Activated CD8-positive, alpha-beta memory T cell treated with anti-CD3 and anti-CD28 coated beads, Interleukin-2, amount 50 U/mL, for 48 hours (primary cell): Measurements from ENCODE around the gene MAGEA8.
"Not testable (repeated sequence)": the region's sequence is repeated elsewhere in the genome, so short reads cannot be mapped to it uniquely, and the experiment has no call there.

Source experiments
- DNase-seq: peaks from one replicate; pipeline ENCODE4 v3.0.0-alpha.2; 2020

The MAGEA8 gene

GRCh38 chrX:149881081-149881711 lies at the start of gene MAGEA8:
Gene MAGEA8 (plus strand): TSS chrX:149881183. CDS start chrX:149884273, 3,090 bp downstream.
- DNase-seq: peak; percentile 55

- no peak for DNase-seq
These were observed 49.5 kb upstream of the MAGEA8 start for GRCh38 chrX:149831473-149831872.

- not testable (repeated sequence) for DNase-seq
These were observed 44.3 kb upstream of the MAGEA8 start for GRCh38 chrX:149836728-149837127.

GRCh38 chrX:149837167-149837566 lies 43.8 kb upstream of the MAGEA8 start:
- no peak for DNase-seq

- no peak for DNase-seq
These were observed 43.3 kb upstream of the MAGEA8 start for GRCh38 chrX:149837639-149838038.

- no peak for DNase-seq
These were observed 39.1 kb upstream of the MAGEA8 start for GRCh38 chrX:149841929-149842328.

GRCh38 chrX:149845385-149845784 lies 35.6 kb upstream of the MAGEA8 start:
- no peak for DNase-seq

GRCh38 chrX:149846789-149847188 lies 34.2 kb upstream of the MAGEA8 start:
- no peak for DNase-seq

- DNase-seq: no peak
These were observed 32.1 kb upstream of the MAGEA8 start for GRCh38 chrX:149848855-149849254.

GRCh38 chrX:149849787-149850186 lies 31.2 kb upstream of the MAGEA8 start:
- no peak for DNase-seq

- DNase-seq: no peak
These were observed 29.1 kb upstream of the MAGEA8 start for GRCh38 chrX:149851864-149852263.

- no peak for DNase-seq
These were observed 27.1 kb upstream of the MAGEA8 start for GRCh38 chrX:149853925-149854324.

- DNase-seq: no peak
These were observed 22.4 kb upstream of the MAGEA8 start for GRCh38 chrX:149858592-149858991.

- DNase-seq: no peak
These were observed 20.5 kb upstream of the MAGEA8 start for GRCh38 chrX:149860445-149860844.

- no peak for DNase-seq
These were observed 15.6 kb upstream of the MAGEA8 start for GRCh38 chrX:149865390-149865789.

- DNase-seq: no peak
These were observed 13.5 kb upstream of the MAGEA8 start for GRCh38 chrX:149867488-149867887.

GRCh38 chrX:149870840-149871239 lies 10.1 kb upstream of the MAGEA8 start:
- no peak for DNase-seq

GRCh38 chrX:149871433-149871832 lies 9.6 kb upstream of the MAGEA8 start:
- DNase-seq: no peak

GRCh38 chrX:149871940-149872339 lies 9.0 kb upstream of the MAGEA8 start:
- peak; percentile 76 for DNase-seq

GRCh38 chrX:149877157-149877556 lies 3.8 kb upstream of the MAGEA8 start:
- no peak for DNase-seq

GRCh38 chrX:149877636-149878035 lies 3.3 kb upstream of the MAGEA8 start:
- DNase-seq: no peak

GRCh38 chrX:149890828-149891227 lies 9.8 kb downstream of the MAGEA8 start:
- not testable (repeated sequence) for DNase-seq

- no peak for DNase-seq
These were observed 17.6 kb downstream of the MAGEA8 start for GRCh38 chrX:149898554-149898953.

GRCh38 chrX:149903889-149904748 lies 23.1 kb downstream of the MAGEA8 start:
- no peak for DNase-seq
